Keratinocyte (primary cell): Measurements from ENCODE around the gene RIN3.

ENCODE experiments used
- CTCF ChIP-seq, 3 experiments: IDR thresholded peaks in 1 of 3; conservative IDR thresholded peaks in 1 of 3; optimal IDR thresholded peaks in 1 of 3; 2 replicates in 2 of 3; 3 replicates in 1 of 3; pipeline versions ENCODE3 to v1.5.1; 2011; ENCODE audit warnings: low read length in 3 of 3, mild to moderate bottlenecking in 3 of 3, moderate library complexity in 2 of 3, control low read depth in 1 of 3, inconsistent platforms in 1 of 3; ENCODE audit not compliant: insufficient read depth in 2 of 3; ENCODE audit errors: extremely low read depth in 1 of 3
- EZH2 ChIP-seq: IDR thresholded peaks from one replicate; pipeline ENCODE4 v1.6.1; 2012; ENCODE audit warnings: inconsistent platforms, mild to moderate bottlenecking, low read length, moderate library complexity

GRCh38 chr14:92494512-92494911, 19.1 kb upstream of the RIN3 start:
- no peak for TF ChIP-seq CTCF (optimal IDR thresholded peaks at IDR 0.05 in 1 of 3, IDR thresholded peaks at IDR 0.05 in 1 of 3, conservative IDR thresholded peaks at IDR 0.05 in 1 of 3; ENCODE audit: extremely low read depth in 1 of 3, insufficient read depth in 2 of 3, low read length in 3 of 3)
- TF ChIP-seq EZH2, result no peak
